H9 (cell line): ENCODE results near the gene NIPAL1. TPM values are rescaled to one million over a fixed set of nuclear protein-coding genes. Genes with fewer than 3 reads are reported as not detected.

Source experiments
- DNase-seq: peaks from one replicate; pipeline ENCODE4 v3.0.0-alpha.2; 2017
- H2AFZ ChIP-seq: one replicate; pipeline ENCODE4 v1.6.1; 2013; ENCODE audit warnings: mild to moderate bottlenecking, low read length, control low read depth, moderate library complexity
- H2AK5ac ChIP-seq: 2 replicates; pipeline ENCODE4 v1.6.1; 2013; ENCODE audit warnings: low read length, control low read depth, mixed read lengths; ENCODE audit not compliant: insufficient read length
- H2BK120ac ChIP-seq: one replicate; pipeline ENCODE4 v1.6.1; 2013; ENCODE audit warnings: low read depth, mild to moderate bottlenecking, low read length, control low read depth, inconsistent platforms; ENCODE audit not compliant: poor library complexity, severe bottlenecking
- H2BK12ac ChIP-seq: 2 replicates; pipeline ENCODE4 v1.6.1; 2013; ENCODE audit warnings: low read length, control low read depth, mixed read lengths, low read depth; ENCODE audit not compliant: insufficient read length
- H2BK15ac ChIP-seq: 2 replicates; pipeline ENCODE4 v1.6.1; 2013; ENCODE audit warnings: low read depth, low read length, control low read depth
- H2BK20ac ChIP-seq: one replicate; pipeline ENCODE4 v1.6.1; 2013; ENCODE audit warnings: low read depth, mild to moderate bottlenecking, low read length, control low read depth, inconsistent platforms; ENCODE audit not compliant: poor library complexity, severe bottlenecking
- H2BK5ac ChIP-seq: 2 replicates; pipeline ENCODE4 v1.6.1; 2013; ENCODE audit warnings: low read length, control low read depth, mixed read lengths; ENCODE audit not compliant: insufficient read length
- H3K14ac ChIP-seq: 2 replicates; pipeline ENCODE4 v1.6.1; 2013; ENCODE audit warnings: low read length, control low read depth; ENCODE audit not compliant: insufficient read depth
- H3K18ac ChIP-seq: 2 replicates; pipeline ENCODE4 v1.6.1; 2013; ENCODE audit warnings: low read depth, mild to moderate bottlenecking, mixed read lengths, low read length, control low read depth; ENCODE audit not compliant: insufficient read length
- H3K23ac ChIP-seq: 2 replicates; pipeline ENCODE4 v1.6.1; 2013; ENCODE audit warnings: low read length, control low read depth, mixed read lengths, low read depth; ENCODE audit not compliant: insufficient read length
- H3K23me2 ChIP-seq: 2 replicates; pipeline ENCODE4 v1.6.1; 2013; ENCODE audit warnings: low read depth, mild to moderate bottlenecking, mixed read lengths, low read length, control low read depth; ENCODE audit not compliant: insufficient read length, poor library complexity, severe bottlenecking
- H3K27ac ChIP-seq: 2 replicates; pipeline ENCODE4 v1.5.1; 2013; ENCODE audit warnings: low read length, control low read depth, mixed read lengths, low read depth; ENCODE audit not compliant: insufficient read length
- H3K27me3 ChIP-seq: 2 replicates; pipeline ENCODE4 v1.6.1; 2013; ENCODE audit warnings: low read length, control low read depth, inconsistent platforms; ENCODE audit not compliant: insufficient read depth
- H3K4ac ChIP-seq: 2 replicates; pipeline ENCODE4 v1.6.1; 2013; ENCODE audit warnings: low read depth, mild to moderate bottlenecking, control low read depth, inconsistent platforms, low read length, moderate library complexity
- H3K4me1 ChIP-seq: 2 replicates; pipeline ENCODE4 v1.6.1; 2013; ENCODE audit warnings: low read length, control low read depth, inconsistent platforms; ENCODE audit not compliant: insufficient read depth
- H3K4me2 ChIP-seq: 2 replicates; pipeline ENCODE4 v1.6.1; 2013; ENCODE audit warnings: low read length, control low read depth, mixed read lengths; ENCODE audit not compliant: insufficient read length, insufficient read depth
- H3K56ac ChIP-seq: 2 replicates; pipeline ENCODE4 v1.6.1; 2013; ENCODE audit warnings: low read depth, mild to moderate bottlenecking, mixed read lengths, low read length, control low read depth; ENCODE audit not compliant: insufficient read length
- H3K79me1 ChIP-seq: 2 replicates; pipeline ENCODE4 v1.6.1; 2013; ENCODE audit warnings: low read depth, mild to moderate bottlenecking, moderate library complexity, low read length, control low read depth, inconsistent platforms; ENCODE audit not compliant: insufficient read depth, poor library complexity, severe bottlenecking
- H3K79me2 ChIP-seq: 2 replicates; pipeline ENCODE4 v1.6.1; 2013; ENCODE audit warnings: low read length, control low read depth, inconsistent platforms; ENCODE audit not compliant: insufficient read depth
- H3K9ac ChIP-seq: 2 replicates; pipeline ENCODE4 v1.6.1; 2013; ENCODE audit warnings: low read length, control low read depth, mixed read lengths; ENCODE audit not compliant: insufficient read length; ENCODE audit errors: extremely low read depth
- H3K9me3 ChIP-seq: one replicate; pipeline ENCODE4 v1.6.1; 2013; ENCODE audit warnings: low read depth, low read length, inconsistent platforms; ENCODE audit not compliant: control insufficient read depth
- H3T11ph ChIP-seq: one replicate; pipeline ENCODE4 v1.6.1; 2013; ENCODE audit warnings: mild to moderate bottlenecking, low read length, control low read depth, inconsistent platforms
- H4K20me1 ChIP-seq: one replicate; pipeline ENCODE4 v1.6.1; 2013; ENCODE audit not compliant: control insufficient read depth, insufficient read length, insufficient read depth
- H4K5ac ChIP-seq: 2 replicates; pipeline ENCODE4 v1.6.1; 2013; ENCODE audit warnings: low read depth, mild to moderate bottlenecking, mixed read lengths, low read length, control low read depth; ENCODE audit not compliant: insufficient read length
- H4K8ac ChIP-seq: replicated peaks from 2 replicates; pipeline ENCODE4 v1.6.1; 2013; ENCODE audit warnings: low read length, control low read depth, mixed read lengths, low read depth; ENCODE audit not compliant: insufficient read length
- H4K91ac ChIP-seq: 2 replicates; pipeline ENCODE4 v1.6.1; 2013; ENCODE audit warnings: low read depth, mild to moderate bottlenecking, moderate library complexity, mixed read lengths, low read length, control low read depth; ENCODE audit not compliant: insufficient read length
- H3K27ac Mint-ChIP-seq, 3 experiments: 2 replicates in 2 of 3; 3 replicates in 1 of 3; pipeline ENCODE4 v1.8.0; 2020 to 2021; ENCODE audit warnings: mixed read lengths in 3 of 3, mild to moderate bottlenecking in 1 of 3, moderate library complexity in 1 of 3
- H3K27me3 Mint-ChIP-seq: 2 replicates; pipeline ENCODE4 v1.8.0; 2021; ENCODE audit warnings: low read depth, mild to moderate bottlenecking, moderate library complexity, mixed read lengths
- H3K36me3 Mint-ChIP-seq, 3 experiments: 2 replicates in 2 of 3; 3 replicates in 1 of 3; pipeline ENCODE4 v1.8.0; 2020 to 2021; ENCODE audit warnings: low read depth in 3 of 3, mixed read lengths in 3 of 3; ENCODE audit not compliant: insufficient read depth in 1 of 3
- H3K4me1 Mint-ChIP-seq, 2 experiments: 2 replicates each; pipeline ENCODE4 v1.8.0; 2020; ENCODE audit warnings: mixed read lengths in 2 of 2
- H3K4me3 Mint-ChIP-seq, 2 experiments: 2 replicates in 1 of 2; 3 replicates in 1 of 2; pipeline ENCODE4 v1.8.0; 2020 to 2021; ENCODE audit warnings: mild to moderate bottlenecking in 2 of 2, mixed read lengths in 2 of 2, moderate library complexity in 1 of 2
- H3K9me3 Mint-ChIP-seq, 2 experiments: 2 replicates in 1 of 2; 3 replicates in 1 of 2; pipeline ENCODE4 v1.8.0; 2020; ENCODE audit warnings: mild to moderate bottlenecking in 2 of 2, mixed read lengths in 2 of 2, moderate library complexity in 1 of 2
- WGBS: extraction: QIAGEN DNeasy Blood & Tissue Kit; methylation state at CpG from one replicate; pipeline ENCODE4 v1.1.7; 2013; ENCODE audit warnings: missing lambda C conversion rate, low lambda C conversion rate, mixed read lengths; ENCODE audit not compliant: insufficient read length; ENCODE audit errors: extremely low coverage; 5-methylcytosine and 5-hydroxymethylcytosine counted together
- total RNA-seq: library from RNA; stranded (reverse); gene quantifications from 2 replicates; pipeline ENCODE4 v1.2.1, GENCODE V29; 2021
- TF ChIP-seq, protein P1 (sequence below): fragments of 200-600 bp; sonication (generic); conservative IDR thresholded peaks from 3 replicates; pipeline ENCODE4 v1.8.0; 2021; ENCODE audit warnings: antibody characterized with exemption, mild to moderate bottlenecking

NIPAL1 gene
- total RNA-seq, 1 experiment from 2014 or later, result 16.9 TPM

DNA sequence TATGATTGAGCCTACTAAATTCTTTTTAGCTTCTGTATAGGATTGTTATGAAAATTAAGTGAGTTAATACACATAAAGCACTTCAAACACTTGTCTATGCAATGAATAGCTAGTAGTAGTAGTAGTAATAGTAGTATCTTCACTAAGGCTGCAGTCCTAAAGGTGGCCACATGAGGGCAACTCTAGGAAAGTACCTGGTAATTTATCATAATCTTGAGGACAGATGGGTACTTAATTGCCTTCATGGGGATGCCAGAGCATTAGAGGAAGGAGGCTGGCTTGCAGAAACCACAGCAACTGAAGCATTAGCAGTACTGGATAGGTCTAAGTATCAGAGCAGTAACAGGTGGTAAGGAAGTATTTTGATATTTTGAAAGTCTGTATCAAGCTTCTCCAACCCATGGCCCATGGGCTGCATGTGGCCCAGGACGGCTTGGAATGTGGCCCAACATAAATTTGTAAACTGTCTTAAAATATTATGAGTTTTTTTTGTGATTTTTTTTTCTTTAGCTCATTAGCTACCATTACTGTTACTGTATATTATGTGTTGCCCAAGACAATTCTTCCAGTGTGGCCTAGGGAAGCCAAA lies 17.3 kb downstream of the NIPAL1 start:
- H3K9ac ChIP-seq, result no peak overlapping the region
- no peaks in the 10 kb centered on the region for H4K20me1 ChIP-seq
- H3K79me2 ChIP-seq, result no peaks in the 10 kb centered on the region
- H2AK5ac ChIP-seq, result no peak overlapping the region
- no CpG with 5 or more reads among the region's 1 CpG for WGBS
- no peaks in the 10 kb centered on the region for H3K79me1 ChIP-seq
- Mint-ChIP-seq H3K27ac (no peak overlapping the region), H3K9me3 (no peaks in the 10 kb centered on the region), H3K4me1 (peaks cover 21 to 30% of the 10 kb centered on the region in 2 experiments), H3K27me3 (no peaks in the 10 kb centered on the region), H3K4me3 (no peak overlapping the region), H3K36me3 (peaks cover 4 to 39% (median 24%) of the 10 kb centered on the region in 3 experiments)
- no peak overlapping the region for H3K18ac ChIP-seq
- peaks cover 4% of the 10 kb centered on the region; the same call in 1 of the 2 replicates for H3K4me1 ChIP-seq
- no peak overlapping the region for H3K56ac ChIP-seq
- no peaks in the 10 kb centered on the region for H3K9me3 ChIP-seq
- TF ChIP-seq, protein P1, sequence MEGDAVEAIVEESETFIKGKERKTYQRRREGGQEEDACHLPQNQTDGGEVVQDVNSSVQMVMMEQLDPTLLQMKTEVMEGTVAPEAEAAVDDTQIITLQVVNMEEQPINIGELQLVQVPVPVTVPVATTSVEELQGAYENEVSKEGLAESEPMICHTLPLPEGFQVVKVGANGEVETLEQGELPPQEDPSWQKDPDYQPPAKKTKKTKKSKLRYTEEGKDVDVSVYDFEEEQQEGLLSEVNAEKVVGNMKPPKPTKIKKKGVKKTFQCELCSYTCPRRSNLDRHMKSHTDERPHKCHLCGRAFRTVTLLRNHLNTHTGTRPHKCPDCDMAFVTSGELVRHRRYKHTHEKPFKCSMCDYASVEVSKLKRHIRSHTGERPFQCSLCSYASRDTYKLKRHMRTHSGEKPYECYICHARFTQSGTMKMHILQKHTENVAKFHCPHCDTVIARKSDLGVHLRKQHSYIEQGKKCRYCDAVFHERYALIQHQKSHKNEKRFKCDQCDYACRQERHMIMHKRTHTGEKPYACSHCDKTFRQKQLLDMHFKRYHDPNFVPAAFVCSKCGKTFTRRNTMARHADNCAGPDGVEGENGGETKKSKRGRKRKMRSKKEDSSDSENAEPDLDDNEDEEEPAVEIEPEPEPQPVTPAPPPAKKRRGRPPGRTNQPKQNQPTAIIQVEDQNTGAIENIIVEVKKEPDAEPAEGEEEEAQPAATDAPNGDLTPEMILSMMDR, result peak; percentile 74
- no peaks in the 10 kb centered on the region for H3K27me3 ChIP-seq
- no peak overlapping the region for H4K91ac ChIP-seq
- no peak overlapping the region for H3K14ac ChIP-seq
- H3K27ac ChIP-seq, result no peak overlapping the region
- no peak overlapping the region for H3T11ph ChIP-seq
- no peak overlapping the region for H2BK15ac ChIP-seq
- H2BK20ac ChIP-seq, result no peak overlapping the region
- no peak overlapping the region for H3K23ac ChIP-seq
- no peaks in the 10 kb centered on the region for H3K23me2 ChIP-seq
- H4K8ac ChIP-seq, result no peak overlapping the region
- no peak overlapping the region for H2AFZ ChIP-seq
- no peak overlapping the region for H4K5ac ChIP-seq
- H2BK12ac ChIP-seq, result no peak overlapping the region
- DNase-seq, result no peak
- H3K4ac ChIP-seq, result no peak overlapping the region
- H2BK5ac ChIP-seq, result no peak overlapping the region
- H2BK120ac ChIP-seq, result no peak overlapping the region
- H3K4me2 ChIP-seq, result no peak overlapping the region
